Testis (tissue), 3 donors: Measurements from ENCODE around the gene GCHFR. TPM values are rescaled to one million over a fixed set of nuclear protein-coding genes. Genes with fewer than 3 reads are reported as not detected.
A peak's percentile ranks its signal among the peaks of the same experiment; 100 is the strongest.

ENCODE experiments used
- DNase-seq: peaks from one replicate; pipeline ENCODE4 v3.0.0-alpha.2; 2019
- H3K27ac ChIP-seq, 2 donors: fragments of 200-600 bp; sonication (generic); one replicate each; pipeline ENCODE4 v1.5.1; 2019
- H3K27me3 ChIP-seq: fragments of 200-600 bp; sonication (generic); one replicate; pipeline ENCODE4 v1.5.1; 2019
- H3K36me3 ChIP-seq: fragments of 200-600 bp; sonication (generic); one replicate; pipeline ENCODE4 v1.5.1; 2017; ENCODE audit warnings: low read depth; ENCODE audit errors: missing control alignments
- H3K4me1 ChIP-seq: fragments of 200-600 bp; sonication (generic); one replicate; pipeline ENCODE4 v1.5.1; 2019
- H3K4me3 ChIP-seq, 2 donors: fragments of 200-600 bp; sonication (generic); one replicate each; pipeline ENCODE4 v1.5.1; 2017 to 2019
- H3K9me3 ChIP-seq: fragments of 200-600 bp; sonication (generic); one replicate; pipeline ENCODE4 v1.5.1; 2017
- POLR2A ChIP-seq: fragments of 450-650 bp; IDR thresholded peaks from one replicate; pipeline ENCODE4 v1.6.1; 2017; ENCODE audit warnings: antibody characterized with exemption, mild to moderate bottlenecking, moderate library complexity
- WGBS, 2 donors: methylation state at CpG; one replicate each; pipeline ENCODE4 v1.1.5; 2018; 5-methylcytosine and 5-hydroxymethylcytosine counted together
- intact Hi-C: fragments of 100-400 bp; cut with DNase I; formaldehyde crosslinking; loops from one replicate; pipeline ENCODE4 v1.15.1; 2023; ENCODE audit warnings: low total_unique reads
- polyA plus RNA-seq: library from polyadenylated mRNA; stranded (reverse); fragments of 350-450 nt; fragmentation: Illumina TruSeq; extraction: RNeasy Lipid Tissue Mini Kit (QIAGEN cat#74804); gene quantifications from one replicate; pipeline ENCODE4 v1.2.3, GENCODE V29; 2014; ENCODE audit warnings: low read depth, low replicate concordance; ENCODE audit not compliant: insufficient read depth
- total RNA-seq, 2 donors: library from RNA; depleted of rRNA; stranded (reverse); fragments of >200 nt; gene quantifications; one replicate each; pipeline ENCODE4 v1.2.3, GENCODE V29; 2016
- TF ChIP-seq, protein P1 (sequence below), 3 experiments: fragments of 450-650 bp in 2 of 3; fragments of 200-600 bp in 1 of 3; sonication (generic) in 1 of 3; IDR thresholded peaks; one replicate each; pipeline ENCODE4 v1.5.1; 2016 to 2019; ENCODE audit warnings: antibody characterized with exemption in 3 of 3, mild to moderate bottlenecking in 2 of 3, moderate library complexity in 1 of 3

Gene GCHFR
- total and polyA plus RNA-seq, 3 donors from 2014 or later, result 7.4 to 15.0 (median 8.5) TPM

DNA sequence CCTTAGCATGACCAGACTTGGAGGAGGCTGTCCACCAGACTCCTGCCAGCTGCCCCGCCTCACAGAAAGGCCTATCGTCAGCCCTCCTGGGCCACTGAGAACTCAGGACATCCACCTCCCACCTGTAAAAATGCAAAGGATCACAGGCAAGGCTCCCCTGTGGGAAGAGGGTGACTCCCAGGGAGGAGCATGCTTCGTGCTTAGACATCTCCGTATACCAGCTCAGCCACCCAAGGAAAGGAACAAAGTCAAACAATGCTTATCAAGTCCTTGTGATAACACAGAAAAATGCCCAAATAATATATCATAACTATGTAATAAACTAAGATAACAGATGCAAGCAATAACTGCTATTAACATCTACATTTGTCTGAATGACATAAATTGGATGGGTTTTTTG, 13.0 kb upstream of the GCHFR start:
- H3K4me3 ChIP-seq, result no peak overlapping the region
- H3K36me3 ChIP-seq, result no peaks in the 10 kb centered on the region
- intact Hi-C loops, result no loop called here
- DNase-seq, result no peak
- H3K27ac ChIP-seq, result no peak overlapping the region
- 90 to 91% methylated on average over 4 of the region's 4 CpGs for WGBS, 2 donors
- no peak for TF ChIP-seq POLR2A
- TF ChIP-seq, protein P1, sequence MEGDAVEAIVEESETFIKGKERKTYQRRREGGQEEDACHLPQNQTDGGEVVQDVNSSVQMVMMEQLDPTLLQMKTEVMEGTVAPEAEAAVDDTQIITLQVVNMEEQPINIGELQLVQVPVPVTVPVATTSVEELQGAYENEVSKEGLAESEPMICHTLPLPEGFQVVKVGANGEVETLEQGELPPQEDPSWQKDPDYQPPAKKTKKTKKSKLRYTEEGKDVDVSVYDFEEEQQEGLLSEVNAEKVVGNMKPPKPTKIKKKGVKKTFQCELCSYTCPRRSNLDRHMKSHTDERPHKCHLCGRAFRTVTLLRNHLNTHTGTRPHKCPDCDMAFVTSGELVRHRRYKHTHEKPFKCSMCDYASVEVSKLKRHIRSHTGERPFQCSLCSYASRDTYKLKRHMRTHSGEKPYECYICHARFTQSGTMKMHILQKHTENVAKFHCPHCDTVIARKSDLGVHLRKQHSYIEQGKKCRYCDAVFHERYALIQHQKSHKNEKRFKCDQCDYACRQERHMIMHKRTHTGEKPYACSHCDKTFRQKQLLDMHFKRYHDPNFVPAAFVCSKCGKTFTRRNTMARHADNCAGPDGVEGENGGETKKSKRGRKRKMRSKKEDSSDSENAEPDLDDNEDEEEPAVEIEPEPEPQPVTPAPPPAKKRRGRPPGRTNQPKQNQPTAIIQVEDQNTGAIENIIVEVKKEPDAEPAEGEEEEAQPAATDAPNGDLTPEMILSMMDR (IDR thresholded peaks at IDR 0.05), result no peak
- no peaks in the 10 kb centered on the region for H3K9me3 ChIP-seq
- H3K27me3 ChIP-seq, result no peaks in the 10 kb centered on the region
- H3K4me1 ChIP-seq, result peaks cover 5% of the 10 kb centered on the region

GRCh38 chr15:40751745-40752144, 12.1 kb upstream of the GCHFR start:
- WGBS, 2 donors, result 90 to 94% methylated on average over 12 of the region's 12 CpGs
- no peak overlapping the region for H3K27ac ChIP-seq
- H3K36me3 ChIP-seq, result no peaks in the 10 kb centered on the region
- TF ChIP-seq, protein P1 (IDR thresholded peaks at IDR 0.05), result no peak
- TF ChIP-seq POLR2A, result no peak
- H3K9me3 ChIP-seq, result no peaks in the 10 kb centered on the region
- H3K27me3 ChIP-seq, result no peaks in the 10 kb centered on the region
- no peak for DNase-seq
- H3K4me1 ChIP-seq, result peaks cover 5% of the 10 kb centered on the region
- intact Hi-C loops, result no loop called here
- H3K4me3 ChIP-seq, result no peak overlapping the region

DNA sequence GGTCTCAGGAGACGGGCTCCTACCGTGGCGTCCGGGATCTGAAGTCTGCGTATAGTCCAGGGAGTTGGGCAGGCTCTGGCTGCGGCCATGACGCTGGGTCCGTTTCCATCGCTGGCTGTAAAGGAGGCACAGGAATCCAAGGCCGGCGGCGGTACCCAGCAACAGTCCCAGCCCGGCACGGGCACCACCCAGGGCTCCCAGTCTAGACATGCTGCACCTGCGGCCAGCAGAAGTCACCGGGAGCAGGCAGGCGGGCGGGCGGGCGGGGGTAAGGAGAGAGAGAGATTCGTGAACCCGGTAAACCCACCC, 9.3 kb upstream of the GCHFR start:
- intact Hi-C loops, result no loop called here
- peaks cover 5% of the 10 kb centered on the region for H3K4me1 ChIP-seq
- 2% methylated on average over 22 of the region's 22 CpGs; no CpG with 5 or more reads in 1 of the 2 donors for WGBS, 2 donors
- DNase-seq, result no peak
- TF ChIP-seq, protein P1 (IDR thresholded peaks at IDR 0.05), result no peak
- no peak for TF ChIP-seq POLR2A
- no peaks in the 10 kb centered on the region for H3K27me3 ChIP-seq
- peak overlapping the region; percentile 78 to 84 for H3K4me3 ChIP-seq
- peak overlapping the region; percentile 44 to 57 for H3K27ac ChIP-seq
- no peaks in the 10 kb centered on the region for H3K36me3 ChIP-seq
- H3K9me3 ChIP-seq, result no peaks in the 10 kb centered on the region

GRCh38 chr15:40754883-40755811, 8.7 kb upstream of the GCHFR start, which contains the start of gene RMDN3:
TSS of gene RMDN3 (minus strand) at chr15:40755254. CDS start at chr15:40754783, 471 bp downstream.
- no peaks in the 10 kb centered on the region for H3K36me3 ChIP-seq
- H3K27me3 ChIP-seq, result no peaks in the 10 kb centered on the region
- H3K4me3 ChIP-seq, result peak within 1 kb of the TSS; percentile 78 to 84
- H3K9me3 ChIP-seq, result no peaks in the 10 kb centered on the region
- intact Hi-C loops, result no loop called here
- 1% methylated on average over 53 to 66 of the region's 66 CpGs for WGBS, 2 donors
- peak within 1 kb of the TSS; percentile 44 to 66 for H3K27ac ChIP-seq
- peak; percentile 95 for DNase-seq
- H3K4me1 ChIP-seq, result peaks cover 5% of the 10 kb centered on the region
- peak; percentile 32 for TF ChIP-seq POLR2A
- TF ChIP-seq, protein P1 (IDR thresholded peaks at IDR 0.05), result peak in 2 of 3 experiments; percentile 29 to 41
